HepG2 (cell line): ENCODE data around the gene RNF14. TPM values are rescaled to one million over a fixed set of nuclear protein-coding genes. Genes with fewer than 3 reads are reported as not detected.

Experiments
- ATAC-seq: fragments of 200-7000 bp; cut with Tn5 transposase; 3 replicates; pipeline ENCODE4 v1.9.1; 2020; ENCODE audit warnings: mild to moderate bottlenecking, moderate library complexity
- BruUV-seq: library from RNA; stranded (reverse); fragments of 400-500 nt; replicated peaks from 2 replicates; lab custom pipeline; 2021; lab: Mats Ljungman, UMichigan
- CTCF ChIA-PET: fragments of 300-600 bp; formaldehyde crosslinking; extraction: SDS; loops from one replicate; lab custom pipeline; 2021; ENCODE audit warnings: low total read pairs, inconsistent platforms, low intra/inter-chr PET ratio; lab: Yijun Ruan, JAX
- POLR2A ChIA-PET: fragments of 350-600 bp; sonication (Branson Sonifier 250); formaldehyde crosslinking; loops from one replicate; lab custom pipeline; 2020; ENCODE audit warnings: antibody characterized with exemption, inconsistent platforms; lab: Yijun Ruan, JAX
- DNase-seq: peaks from one replicate; pipeline ENCODE4 v3.0.0-alpha.2; 2015; ENCODE audit warnings: low spot score
- FAIRE-seq: peaks from 3 replicates; lab custom pipeline; 2011; peaks lifted over from hg19 to GRCh38; lab: Jason Lieb, UNC
- H2AFZ ChIP-seq: one replicate; pipeline ENCODE4 v1.6.1; 2011; ENCODE audit warnings: low read length, inconsistent platforms
- H3K27ac ChIP-seq: fragments of 300-600 bp; 3 replicates; pipeline ENCODE4 v1.8.0; 2011; ENCODE audit warnings: mixed run types, mild to moderate bottlenecking, mixed read lengths, low read length, inconsistent platforms; ENCODE audit not compliant: insufficient read depth; ENCODE audit errors: extremely low read length
- H3K27me3 ChIP-seq, 2 experiments: fragments of 200-600 bp in 1 of 2; 2 replicates in 1 of 2; 3 replicates in 1 of 2; pipeline versions ENCODE4 v1.6.0 to v1.8.0; 2011; ENCODE audit warnings: low read length in 2 of 2, mild to moderate bottlenecking in 2 of 2, moderate library complexity in 2 of 2, inconsistent platforms in 1 of 2; ENCODE audit not compliant: insufficient read depth in 2 of 2, control insufficient read depth in 1 of 2
- H3K36me3 ChIP-seq, 2 experiments: fragments of 200-600 bp in 1 of 2; replicated peaks in 1 of 2; 2 replicates in 1 of 2; 3 replicates in 1 of 2; pipeline versions ENCODE4 v1.5.1 to v1.8.0; 2011; ENCODE audit warnings: low read length in 2 of 2, inconsistent platforms in 1 of 2; ENCODE audit not compliant: insufficient read depth in 2 of 2, control insufficient read depth in 1 of 2
- H3K4me1 ChIP-seq: 2 replicates; pipeline ENCODE4 v1.5.1; 2012; ENCODE audit warnings: low read length, inconsistent platforms; ENCODE audit not compliant: insufficient read depth
- H3K4me2 ChIP-seq: 2 replicates; pipeline ENCODE4 v1.6.0; 2011; ENCODE audit warnings: low read depth, low read length, inconsistent platforms
- H3K4me3 ChIP-seq, 3 experiments: fragments of 200-600 bp in 1 of 3; sonication (generic), shearing (Covaris generic) in 1 of 3; replicated peaks in 1 of 3; 2 replicates each; pipeline ENCODE4 v1.5.1; 2011 to 2016; ENCODE audit warnings: low read length in 3 of 3, inconsistent platforms in 2 of 3, low read depth in 2 of 3, mild to moderate bottlenecking in 2 of 3, control low read depth in 1 of 3, mixed read lengths in 1 of 3; ENCODE audit not compliant: insufficient read depth in 1 of 3
- H3K79me2 ChIP-seq: one replicate; pipeline ENCODE4 v1.6.1; 2011; ENCODE audit warnings: low read length, inconsistent platforms; ENCODE audit not compliant: insufficient read depth
- H3K9ac ChIP-seq: 2 replicates; pipeline ENCODE4 v1.6.0; 2011; ENCODE audit warnings: mild to moderate bottlenecking, low read depth, low read length, inconsistent platforms; ENCODE audit not compliant: insufficient read depth
- H3K9me3 ChIP-seq: 2 replicates; pipeline ENCODE4 v1.5.1; 2012; ENCODE audit warnings: mild to moderate bottlenecking, low read length
- H4K20me1 ChIP-seq: 2 replicates; pipeline ENCODE4 v1.6.0; 2011; ENCODE audit warnings: inconsistent platforms, mild to moderate bottlenecking, low read length, moderate library complexity; ENCODE audit not compliant: insufficient read depth
- RBFOX2 ChIP-seq: fragments of 200-400 bp; formaldehyde crosslinking; IDR thresholded peaks from 2 replicates; pipeline ENCODE4 v1.6.1; 2017; ENCODE audit warnings: low read depth, mild to moderate bottlenecking, low read length
- REPIN1 ChIP-seq: sonication (generic); formaldehyde crosslinking; IDR thresholded peaks from 2 replicates; pipeline ENCODE4 v1.8.0; 2022; ENCODE audit warnings: missing genetic modification reagents, low read depth, mild to moderate bottlenecking, borderline replicate concordance
- ZNF580 ChIP-seq: IDR thresholded peaks from 2 replicates; pipeline ENCODE4 v1.6.1; 2016; ENCODE audit warnings: low read depth, borderline replicate concordance
- WGBS: methylation state at CpG from one replicate; pipeline ENCODE4 v1.1.6; 2017; ENCODE audit warnings: low lambda C conversion rate; 5-methylcytosine and 5-hydroxymethylcytosine counted together
- in situ Hi-C: cut with HindIII; loops from 2 replicates; pipeline ENCODE4 v1.10.0; 2017; ENCODE audit warnings: low pct_unique_long_range_greater_than_20kb; ENCODE audit not compliant: extremely low pct_ligation_motif_present
- intact Hi-C: fragments of 100-400 bp; cut with micrococcal nuclease; formaldehyde crosslinking; loops from one replicate; pipeline ENCODE4 v1.10.0; 2022; ENCODE audit not compliant: unreplicated experiment
- polyA plus RNA-seq, 8 experiments: library from polyadenylated mRNA; depleted of rRNA in 3 of 8; stranded (reverse) in 7 of 8; unstranded in 1 of 8; fragments of >200 nt; fragmentation: Illumina TruSeq in 4 of 8; extraction: Trizol in 4 of 8; gene quantifications; 2 replicates each; pipeline versions ENCODE4 v1.2.1 to v1.2.3, GENCODE V29; 2011 to 2016; ENCODE audit warnings: low read depth in 4 of 8, missing spikeins in 1 of 8, mixed read lengths in 1 of 8; ENCODE audit not compliant: insufficient read depth in 1 of 8
- total RNA-seq, 5 experiments: library from RNA; depleted of rRNA; stranded (reverse); fragments of >200 nt; fragmentation: Illumina TruSeq; extraction: Trizol; gene quantifications; 2 replicates each; pipeline ENCODE4 v1.2.3, GENCODE V29; 2016; ENCODE audit warnings: low read depth in 1 of 5

RNF14 gene
- total and polyA plus RNA-seq, 2 of the 13 experiments (the other 11 are each of a cell fraction or from before 2014, with no cell fraction given) = 11.3 to 28.1 TPM

GRCh38 chr5:141928051-141928450 lies 40.9 kb upstream of the RNF14 start:
- no peak overlapping the region for H3K9ac ChIP-seq
- peaks cover 18% of the 10 kb centered on the region for H3K4me1 ChIP-seq
- BruUV-seq = no TSS peak
- peaks cover 18 to 65% of the 10 kb centered on the region in 2 experiments for H3K36me3 ChIP-seq
- H3K4me2 ChIP-seq = no peak overlapping the region
- no peak overlapping the region for H3K4me3 ChIP-seq
- 100% methylated on average over 2 of the region's 8 CpGs for whole genome bisulfite sequencing
- intact Hi-C loops (loop anchor here (5.0 kb wide), 1 partner anchor 34 kb away; no protein-coding TSS in a partner anchor), in situ Hi-C loops (no loop called here)
- H4K20me1 ChIP-seq = 0 out of 2 replicates have a peak, but pooled peaks cover 3% of the 10 kb centered on the region
- no peak overlapping the region for H3K27ac ChIP-seq
- ChIA-PET POLR2A (no interaction called here), CTCF (no interaction called here)
- H3K9me3 ChIP-seq = no peaks in the 10 kb centered on the region
- DNase-seq (no peak), ATAC-seq (no peak), FAIRE-seq (no peak)
- peaks cover 7% of the 10 kb centered on the region for H3K79me2 ChIP-seq
- H2AFZ ChIP-seq = no peak overlapping the region
- H3K27me3 ChIP-seq = no peaks in the 10 kb centered on the region
- TF ChIP-seq RBFOX2 (0 out of 2 replicates have a peak, but pooled peaks have one; percentile 27), REPIN1 (CRISPR knock-in tag) (no peak)

- no TSS peak for BruUV-seq
- DNase-seq (no peak), FAIRE-seq (no peak), ATAC-seq (no peak)
- POLR2A ChIA-PET = no interaction called here
- H4K20me1 ChIP-seq = no peaks in the 10 kb centered on the region
- WGBS = 93% methylated on average over 17 of the region's 19 CpGs
- H3K27ac ChIP-seq = no peak overlapping the region
- TF ChIP-seq ZNF580 (CRISPR knock-in tag) = no peak
- no peak overlapping the region for H3K4me3 ChIP-seq
- H2AFZ ChIP-seq = no peak overlapping the region
- peaks cover 20 to 79% of the 10 kb centered on the region in 2 experiments for H3K36me3 ChIP-seq
- no peaks in the 10 kb centered on the region for H3K27me3 ChIP-seq
- H3K4me2 ChIP-seq = no peak overlapping the region
- intact Hi-C loops = loop anchor here (5.0 kb wide), 1 partner anchor 33 kb away; no protein-coding TSS in a partner anchor
- peaks cover 3% of the 10 kb centered on the region for H3K79me2 ChIP-seq
- H3K9ac ChIP-seq = no peak overlapping the region
- CTCF ChIA-PET = no interaction called here
- H3K4me1 ChIP-seq = peaks cover 9% of the 10 kb centered on the region
- H3K9me3 ChIP-seq = no peaks in the 10 kb centered on the region
- in situ Hi-C loops = no loop called here
Observed at GRCh38 chr5:141929398-141930058, 39.4 kb upstream of the RNF14 start.
